Neural progenitor cell (in vitro differentiated cells): ENCODE data around the gene TLL1.

Experiments
- EZH2phosphoT487 ChIP-seq: fragments of 200-600 bp; sonication (generic); IDR thresholded peaks from 2 replicates; pipeline ENCODE4 v1.6.1; 2017; ENCODE audit warnings: antibody characterized with exemption
- TF ChIP-seq, protein P1 (sequence below): fragments of 200-600 bp; sonication (generic); IDR thresholded peaks from 2 replicates; pipeline ENCODE4 v1.5.1; 2017; ENCODE audit warnings: antibody characterized with exemption, mild to moderate bottlenecking

DNA sequence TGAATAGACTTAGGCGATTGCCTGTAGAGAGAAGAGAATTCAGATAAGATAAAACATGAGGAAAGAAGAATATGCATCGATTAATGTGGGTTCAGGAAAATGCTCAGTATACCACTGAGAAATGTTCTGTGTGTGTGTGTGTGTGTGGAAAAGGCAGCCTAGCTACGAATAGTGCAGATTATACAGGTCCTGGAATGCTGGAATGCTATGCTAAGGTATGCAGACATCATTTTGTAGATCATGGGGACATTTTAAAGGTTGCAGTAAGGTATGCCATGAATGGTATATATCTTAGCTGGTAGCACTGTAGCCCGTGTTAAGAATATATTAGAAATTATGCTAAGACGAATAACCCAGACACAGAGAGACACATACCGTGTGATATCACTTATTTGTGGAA is 267.9 kb downstream of the TLL1 start:
- TF ChIP-seq, protein P1, sequence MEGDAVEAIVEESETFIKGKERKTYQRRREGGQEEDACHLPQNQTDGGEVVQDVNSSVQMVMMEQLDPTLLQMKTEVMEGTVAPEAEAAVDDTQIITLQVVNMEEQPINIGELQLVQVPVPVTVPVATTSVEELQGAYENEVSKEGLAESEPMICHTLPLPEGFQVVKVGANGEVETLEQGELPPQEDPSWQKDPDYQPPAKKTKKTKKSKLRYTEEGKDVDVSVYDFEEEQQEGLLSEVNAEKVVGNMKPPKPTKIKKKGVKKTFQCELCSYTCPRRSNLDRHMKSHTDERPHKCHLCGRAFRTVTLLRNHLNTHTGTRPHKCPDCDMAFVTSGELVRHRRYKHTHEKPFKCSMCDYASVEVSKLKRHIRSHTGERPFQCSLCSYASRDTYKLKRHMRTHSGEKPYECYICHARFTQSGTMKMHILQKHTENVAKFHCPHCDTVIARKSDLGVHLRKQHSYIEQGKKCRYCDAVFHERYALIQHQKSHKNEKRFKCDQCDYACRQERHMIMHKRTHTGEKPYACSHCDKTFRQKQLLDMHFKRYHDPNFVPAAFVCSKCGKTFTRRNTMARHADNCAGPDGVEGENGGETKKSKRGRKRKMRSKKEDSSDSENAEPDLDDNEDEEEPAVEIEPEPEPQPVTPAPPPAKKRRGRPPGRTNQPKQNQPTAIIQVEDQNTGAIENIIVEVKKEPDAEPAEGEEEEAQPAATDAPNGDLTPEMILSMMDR, result no peak
- TF ChIP-seq EZH2phosphoT487, result no peak
